ENCODE data around the gene ZNF592. TPM values are rescaled to one million over a fixed set of nuclear protein-coding genes. Genes with fewer than 3 reads are reported as not detected.

The ZNF592 gene
- total RNA-seq, 4 donors from 2014 or later = 18.3 to 28.0 (median 21.2) TPM

GRCh38 chr15:84780492-84780891 is 32.1 kb downstream of the ZNF592 start:
- H3K4me1 ChIP-seq = peaks cover 5 to 7% of the 10 kb centered on the region in 2 donors
- TF ChIP-seq CTCF (IDR thresholded peaks at IDR 0.05) = no peak
- TF ChIP-seq POLR2A (IDR thresholded peaks at IDR 0.05) = no peak
- H3K9me3 ChIP-seq = no peaks in the 10 kb centered on the region
- H3K4me3 ChIP-seq (replicated peaks in 1 of 3) = no peak overlapping the region
- DNase-seq = no peak
- peaks cover 25% of the 10 kb centered on the region in 2 donors for H3K36me3 ChIP-seq
- intact Hi-C loops (cut with DNase I) = loop anchor here (10.0 kb wide), 1 partner anchor 64 kb away; no protein-coding TSS in a partner anchor
- no peaks in the 10 kb centered on the region for H3K27me3 ChIP-seq
- H3K27ac ChIP-seq = no peak overlapping the region
- WGBS, 2 donors = 91 to 94% methylated on average over 3 of the region's 3 CpGs

GRCh38 chr15:84781495-84781894 is 33.1 kb downstream of the ZNF592 start:
- intact Hi-C loops (cut with DNase I) = loop anchor here (10.0 kb wide), 1 partner anchor 63 kb away; no protein-coding TSS in a partner anchor
- Histone ChIP-seq H3K4me1 (peaks cover 14 to 17% of the 10 kb centered on the region in 2 donors), H3K9me3 (no peaks in the 10 kb centered on the region), H3K27me3 (no peaks in the 10 kb centered on the region), H3K36me3 (peaks cover 25% of the 10 kb centered on the region in 2 donors), H3K27ac (no peak overlapping the region), H3K4me3 (replicated peaks in 1 of 3) (no peak overlapping the region)
- no peak for DNase-seq
- TF ChIP-seq POLR2A (IDR thresholded peaks at IDR 0.05) (no peak), CTCF (IDR thresholded peaks at IDR 0.05) (no peak)
- 95 to 97% methylated on average over 1 of the region's 1 CpG for WGBS, 2 donors

- Histone ChIP-seq H3K36me3 (peaks cover 25% of the 10 kb centered on the region in 2 donors), H3K27me3 (no peaks in the 10 kb centered on the region), H3K4me1 (peaks cover 14 to 18% of the 10 kb centered on the region in 2 donors), H3K27ac (no peak overlapping the region), H3K9me3 (no peaks in the 10 kb centered on the region), H3K4me3 (replicated peaks in 1 of 3) (no peak overlapping the region)
- TF ChIP-seq POLR2A (IDR thresholded peaks at IDR 0.05) (no peak), CTCF (IDR thresholded peaks at IDR 0.05) (no peak)
- intact Hi-C loops (cut with DNase I) = loop anchor here (10.0 kb wide), 1 partner anchor 62 kb away; no protein-coding TSS in a partner anchor
- DNase-seq = no peak
Measured at GRCh38 chr15:84782346-84782745, 34.0 kb downstream of the ZNF592 start.

DNA sequence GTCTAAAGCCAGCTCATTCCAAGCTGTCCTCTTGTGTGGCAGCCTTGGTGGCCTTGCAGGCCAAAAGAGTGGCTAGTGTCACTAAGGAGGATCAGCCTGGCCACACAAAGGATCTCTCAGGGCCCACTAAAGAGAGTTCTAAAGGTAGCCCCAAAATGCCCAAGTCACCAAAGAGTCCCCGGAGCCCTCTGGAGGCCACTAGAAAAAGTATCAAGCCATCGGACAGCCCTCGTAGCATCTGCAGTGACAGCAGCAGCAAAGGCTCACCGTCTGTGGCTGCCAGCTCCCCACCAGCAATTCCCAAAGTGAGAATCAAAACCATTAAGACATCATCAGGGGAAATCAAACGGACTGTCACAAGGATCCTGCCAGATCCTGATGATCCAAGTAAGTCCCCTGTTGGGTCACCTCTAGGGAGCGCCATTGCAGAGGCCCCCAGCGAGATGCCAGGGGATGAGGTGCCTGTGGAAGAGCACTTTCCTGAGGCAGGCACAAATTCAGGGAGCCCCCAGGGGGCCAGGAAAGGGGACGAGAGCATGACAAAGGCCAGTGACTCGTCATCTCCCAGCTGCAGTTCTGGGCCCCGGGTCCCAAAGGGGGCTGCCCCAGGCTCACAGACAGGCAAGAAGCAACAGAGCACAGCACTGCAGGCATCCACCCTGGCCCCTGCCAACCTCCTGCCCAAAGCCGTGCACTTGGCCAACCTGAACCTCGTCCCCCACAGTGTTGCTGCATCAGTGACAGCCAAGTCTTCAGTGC is 35.3 kb downstream of the ZNF592 start:
- WGBS, 2 donors = 84% methylated on average over 12 of the region's 12 CpGs; no CpG with 5 or more reads in 1 of the 2 donors
- Histone ChIP-seq H3K27ac (no peak overlapping the region), H3K27me3 (no peaks in the 10 kb centered on the region), H3K36me3 (peaks cover 25% of the 10 kb centered on the region in 2 donors), H3K4me1 (peaks cover 14 to 18% of the 10 kb centered on the region in 2 donors), H3K4me3 (replicated peaks in 1 of 3) (no peak overlapping the region), H3K9me3 (no peaks in the 10 kb centered on the region)
- TF ChIP-seq POLR2A (IDR thresholded peaks at IDR 0.05) (no peak), CTCF (IDR thresholded peaks at IDR 0.05) (no peak)
- no peak for DNase-seq
- intact Hi-C loops (cut with DNase I) = loop anchor here (10.0 kb wide), 1 partner anchor 61 kb away; no protein-coding TSS in a partner anchor

- intact Hi-C loops (cut with DNase I) = loop anchor here (10.0 kb wide), 1 partner anchor 61 kb away; no protein-coding TSS in a partner anchor
- no peak for DNase-seq
- Histone ChIP-seq H3K27ac (peak overlapping the region in 1 of 3 donors; percentile 77), H3K9me3 (no peaks in the 10 kb centered on the region), H3K27me3 (no peaks in the 10 kb centered on the region), H3K36me3 (peaks cover 25% of the 10 kb centered on the region in 2 donors), H3K4me3 (replicated peaks in 1 of 3) (no peak overlapping the region), H3K4me1 (peaks cover 14 to 19% of the 10 kb centered on the region in 2 donors)
- TF ChIP-seq POLR2A (IDR thresholded peaks at IDR 0.05) = no peak
- no peak for TF ChIP-seq CTCF (IDR thresholded peaks at IDR 0.05)
- WGBS, 2 donors = 99% methylated on average over 17 of the region's 17 CpGs
Measured at GRCh38 chr15:84784262-84784661, 35.9 kb downstream of the ZNF592 start.
